Activated CD4-positive, alpha-beta memory T cell treated with anti-CD3 and anti-CD28 coated beads, Interleukin-2, amount 10 ng/mL, durations not matched to agents 7 days and 5 days (primary cell): ENCODE data around the gene MAD1L1. TPM values are rescaled to one million over a fixed set of nuclear protein-coding genes. Genes with fewer than 3 reads are reported as not detected.
"Not testable (repeated sequence)": the region's sequence is repeated elsewhere in the genome, so short reads cannot be mapped to it uniquely, and the experiment has no call there.

ENCODE experiments used
- CTCF ChIA-PET: fragments of 350-600 bp; sonication (Branson Sonifier 250); formaldehyde crosslinking; loops from one replicate; lab custom pipeline; 2021; ENCODE audit warnings: antibody characterized with exemption, inconsistent platforms; lab: Charles Lee
- POLR2A ChIA-PET: fragments of 350-600 bp; sonication (Branson Sonifier 250); formaldehyde crosslinking; loops from one replicate; lab custom pipeline; 2021; ENCODE audit warnings: antibody characterized with exemption; lab: Charles Lee
- DNase-seq: peaks from one replicate; pipeline ENCODE4 v3.0.0-alpha.2; 2020
- H3K27ac Mint-ChIP-seq: one replicate; pipeline ENCODE4 v1.8.0; 2021; ENCODE audit warnings: mild to moderate bottlenecking, mixed read lengths
- H3K27me3 Mint-ChIP-seq: one replicate; pipeline ENCODE4 v1.8.0; 2021; ENCODE audit warnings: mixed read lengths
- H3K36me3 Mint-ChIP-seq: one replicate; pipeline ENCODE4 v1.8.0; 2021; ENCODE audit warnings: low read depth, mixed read lengths
- H3K4me1 Mint-ChIP-seq: one replicate; pipeline ENCODE4 v1.8.0; 2021; ENCODE audit warnings: mixed read lengths
- H3K4me3 Mint-ChIP-seq: one replicate; pipeline ENCODE4 v1.8.0; 2021; ENCODE audit warnings: mild to moderate bottlenecking, mixed read lengths
- H3K9me3 Mint-ChIP-seq: one replicate; pipeline ENCODE4 v1.8.0; 2021; ENCODE audit warnings: mixed read lengths
- total RNA-seq, 2 experiments: library from RNA; stranded (reverse); gene quantifications; one replicate each; pipeline ENCODE4 v1.2.3, GENCODE V29; 2021

Gene MAD1L1
- total RNA-seq, 2 experiments from 2014 or later = 120 to 136 TPM

GRCh38 chr7:1973321-1974251 lies 259.2 kb downstream of the MAD1L1 start:
- POLR2A ChIA-PET = no interaction called here
- no peaks in the 10 kb centered on the region for H3K9me3 Mint-ChIP-seq
- CTCF ChIA-PET = no interaction called here
- no peak for DNase-seq
- no peaks in the 10 kb centered on the region for H3K27me3 Mint-ChIP-seq
- peaks cover 7% of the 10 kb centered on the region for H3K36me3 Mint-ChIP-seq
- no peak overlapping the region for H3K4me3 Mint-ChIP-seq
- no peak overlapping the region for H3K27ac Mint-ChIP-seq
- H3K4me1 Mint-ChIP-seq = peaks cover 2% of the 10 kb centered on the region

GRCh38 chr7:1972744-1973143 lies 260.0 kb downstream of the MAD1L1 start:
- Mint-ChIP-seq H3K27me3 (no peaks in the 10 kb centered on the region), H3K9me3 (no peaks in the 10 kb centered on the region), H3K4me3 (no peak overlapping the region), H3K36me3 (peaks cover 10% of the 10 kb centered on the region), H3K27ac (no peak overlapping the region), H3K4me1 (peaks cover 2% of the 10 kb centered on the region)
- CTCF ChIA-PET = no interaction called here
- POLR2A ChIA-PET = no interaction called here
- DNase-seq = no peak

- Mint-ChIP-seq H3K9me3 (peaks cover 2% of the 10 kb centered on the region), H3K4me3 (no peak overlapping the region), H3K27ac (no peak overlapping the region), H3K4me1 (peaks cover 4% of the 10 kb centered on the region), H3K36me3 (peaks cover 16% of the 10 kb centered on the region), H3K27me3 (no peaks in the 10 kb centered on the region)
- DNase-seq = no peak
- ChIA-PET POLR2A (interaction anchor here (1.2 kb wide), 1 partner anchor 32 kb away, joined by 3 read pairs; no protein-coding TSS in a partner anchor), CTCF (no interaction called here)
Measured at GRCh38 chr7:1971946-1972654, 260.6 kb downstream of the MAD1L1 start.

DNA sequence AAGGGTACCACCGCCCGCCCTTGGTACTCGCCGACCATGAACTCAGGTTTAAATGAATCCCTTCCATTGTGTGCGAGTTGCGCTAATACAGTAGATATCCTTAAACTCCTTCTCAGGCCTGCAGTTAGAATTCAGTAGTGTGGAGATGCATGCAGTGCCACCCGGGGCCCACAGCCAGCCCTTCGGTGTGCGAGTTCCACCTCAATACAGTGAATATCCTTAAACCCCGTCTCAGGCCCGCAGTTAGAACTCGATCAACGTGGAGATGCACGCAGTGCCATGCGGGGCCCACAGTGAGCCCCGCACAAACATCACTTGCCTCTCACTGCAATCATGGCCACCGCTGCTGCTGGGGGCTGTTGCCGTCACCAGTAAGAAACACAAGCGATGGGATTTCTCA lies 261.9 kb downstream of the MAD1L1 start:
- Mint-ChIP-seq H3K4me3 (no peak overlapping the region), H3K27me3 (no peaks in the 10 kb centered on the region), H3K4me1 (peaks cover 7% of the 10 kb centered on the region), H3K36me3 (peaks cover 20% of the 10 kb centered on the region), H3K9me3 (peaks cover 2% of the 10 kb centered on the region), H3K27ac (no peak overlapping the region)
- CTCF ChIA-PET = interaction anchor here (0.7 kb wide), 1 partner anchor 661 kb away, joined by 6 read pairs; no protein-coding TSS in a partner anchor
- no peak for DNase-seq
- POLR2A ChIA-PET = interaction anchor here (1.2 kb wide), 1 partner anchor 31 kb away, joined by 3 read pairs; no protein-coding TSS in a partner anchor

- H3K27me3 Mint-ChIP-seq, H3K9me3 Mint-ChIP-seq, H3K27ac Mint-ChIP-seq, H3K4me1 Mint-ChIP-seq, H3K4me3 Mint-ChIP-seq, POLR2A ChIA-PET, DNase-seq: not testable (repeated sequence)
- H3K36me3 Mint-ChIP-seq = peaks cover 22% of the 10 kb centered on the region
- CTCF ChIA-PET = interaction anchor here (0.7 kb wide), 1 partner anchor 662 kb away, joined by 6 read pairs; no protein-coding TSS in a partner anchor
Measured at GRCh38 chr7:1970285-1970660, 262.5 kb downstream of the MAD1L1 start.

DNA sequence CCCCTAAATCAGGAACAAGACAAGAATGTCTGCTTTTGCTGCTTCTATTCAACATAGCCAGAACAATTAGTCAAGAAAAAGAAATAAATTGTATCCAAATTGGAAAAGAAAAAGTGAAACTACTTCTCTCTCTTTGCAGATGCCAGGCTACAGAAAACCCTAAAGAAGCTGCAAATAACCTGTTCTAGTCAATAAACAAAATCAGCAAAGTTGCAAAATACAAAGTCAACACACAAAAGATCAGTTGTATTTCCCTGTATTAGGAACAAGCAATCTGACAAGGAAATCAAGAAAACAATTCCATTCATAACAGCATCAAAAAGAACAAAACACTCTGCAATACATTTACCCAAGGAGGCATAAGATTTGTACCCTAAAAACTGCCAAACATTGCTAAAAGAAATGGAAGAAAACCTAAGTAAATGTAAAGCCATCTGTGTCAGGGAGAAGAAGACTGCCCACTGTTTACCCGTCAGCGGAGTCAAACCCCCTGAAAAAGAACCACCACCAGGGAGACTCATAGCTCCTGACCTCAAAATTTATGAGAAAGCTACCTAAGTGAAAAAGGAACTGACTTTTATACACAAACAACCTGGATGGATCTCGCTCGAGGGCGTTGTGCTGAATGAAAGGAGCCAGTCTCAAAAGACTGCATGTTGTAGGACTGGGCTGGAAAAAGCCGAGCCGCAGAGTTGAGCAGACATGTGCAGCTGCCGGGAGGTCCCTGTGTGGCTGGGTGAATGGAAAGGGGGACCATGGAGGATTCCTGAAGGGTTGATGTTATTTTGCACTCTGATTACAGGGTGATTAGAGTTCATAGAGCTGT lies 263.1 kb downstream of the MAD1L1 start:
- peaks cover 4% of the 10 kb centered on the region for H3K9me3 Mint-ChIP-seq
- peaks cover 7% of the 10 kb centered on the region for H3K4me1 Mint-ChIP-seq
- POLR2A ChIA-PET = no interaction called here
- DNase-seq = no peak
- no peaks in the 10 kb centered on the region for H3K27me3 Mint-ChIP-seq
- no peak overlapping the region for H3K27ac Mint-ChIP-seq
- H3K4me3 Mint-ChIP-seq = no peak overlapping the region
- peaks cover 25% of the 10 kb centered on the region for H3K36me3 Mint-ChIP-seq
- CTCF ChIA-PET = interaction anchor here (0.7 kb wide), 1 partner anchor 663 kb away, joined by 6 read pairs; no protein-coding TSS in a partner anchor

DNA sequence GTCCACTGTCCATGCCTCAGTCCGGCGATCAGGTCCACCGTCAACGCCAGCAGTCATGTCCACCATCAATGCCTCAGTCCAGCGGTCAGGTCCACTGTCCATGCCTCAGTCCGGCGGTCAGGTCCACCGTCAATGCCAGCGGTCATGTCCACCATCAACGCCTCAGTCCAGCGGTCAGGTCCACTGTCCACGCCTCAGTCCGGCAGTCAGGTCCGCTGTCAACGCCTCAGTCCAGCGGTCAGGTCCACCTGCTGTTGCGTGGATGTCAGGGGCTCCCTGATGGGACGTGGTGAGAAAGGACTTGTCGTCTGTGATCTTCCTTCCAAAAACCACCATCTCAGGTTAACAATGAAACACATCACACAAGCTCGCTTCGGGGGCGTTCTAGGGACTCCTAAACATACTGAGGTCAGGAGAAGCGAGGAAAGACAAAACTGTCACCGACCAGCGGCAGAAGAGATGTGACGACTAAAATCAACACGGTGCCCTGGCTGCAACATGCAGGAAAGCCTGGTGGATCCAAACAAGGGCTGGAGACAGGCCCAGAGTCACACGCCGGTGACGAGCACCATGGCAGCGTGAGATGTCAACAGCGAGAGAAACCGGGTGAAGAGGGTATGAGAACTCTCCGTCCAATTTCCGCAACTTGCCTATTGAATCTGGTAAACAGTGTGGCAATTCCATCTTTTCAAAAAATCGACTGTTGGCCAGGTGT lies 264.2 kb downstream of the MAD1L1 start:
- peaks cover 9% of the 10 kb centered on the region for H3K9me3 Mint-ChIP-seq
- H3K27ac Mint-ChIP-seq = no peak overlapping the region
- ChIA-PET POLR2A (no interaction called here), CTCF (no interaction called here)
- no peak overlapping the region for H3K4me3 Mint-ChIP-seq
- H3K4me1 Mint-ChIP-seq = peaks cover 7% of the 10 kb centered on the region
- peaks cover 32% of the 10 kb centered on the region for H3K36me3 Mint-ChIP-seq
- no peak for DNase-seq
- H3K27me3 Mint-ChIP-seq = no peaks in the 10 kb centered on the region

DNA sequence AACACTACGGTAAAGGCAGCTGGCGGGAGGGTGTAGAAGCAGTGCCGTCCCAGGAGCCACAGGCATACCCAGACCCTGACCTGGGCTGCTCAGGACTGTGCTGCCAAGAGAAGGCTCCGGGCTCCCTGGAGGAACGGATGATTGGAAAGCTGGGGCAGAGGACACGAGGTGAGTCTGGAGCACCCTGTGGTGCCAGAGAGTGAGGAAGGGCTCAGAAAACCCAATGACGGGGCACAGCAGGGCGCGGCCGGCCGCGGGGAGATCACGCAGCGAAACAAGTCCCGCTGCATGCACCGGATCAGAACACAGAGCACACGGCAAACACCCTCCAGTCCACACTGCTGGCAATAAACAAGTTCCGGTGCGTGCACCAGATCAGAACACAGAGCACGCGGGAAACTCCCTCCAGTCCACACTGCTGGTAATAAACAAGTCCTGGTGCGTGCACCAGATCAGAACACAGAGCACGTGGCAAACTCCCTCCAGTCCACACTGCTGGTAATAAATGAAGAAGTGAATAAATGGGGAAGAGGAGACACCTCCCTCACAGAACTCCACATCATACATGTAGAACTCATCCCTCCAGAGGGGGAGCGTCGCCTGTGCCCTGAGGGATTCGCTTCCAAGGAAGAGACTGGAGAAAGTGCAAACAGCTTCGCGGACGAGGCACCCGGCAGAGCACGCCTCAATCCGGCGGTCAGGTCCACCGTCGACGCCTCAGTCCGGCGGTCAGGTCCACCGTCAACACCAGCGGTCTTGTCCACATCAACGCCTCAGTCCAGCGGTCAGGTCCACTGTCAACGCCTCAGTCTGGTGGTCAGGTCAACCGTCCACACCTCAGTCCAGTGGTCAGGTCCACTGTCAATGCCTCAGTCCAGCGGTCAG lies 265.0 kb downstream of the MAD1L1 start:
- peaks cover 7% of the 10 kb centered on the region for H3K4me1 Mint-ChIP-seq
- no peaks in the 10 kb centered on the region for H3K27me3 Mint-ChIP-seq
- H3K4me3 Mint-ChIP-seq = no peak overlapping the region
- H3K36me3 Mint-ChIP-seq = peaks cover 36% of the 10 kb centered on the region
- H3K9me3 Mint-ChIP-seq = peaks cover 9% of the 10 kb centered on the region
- no peak for DNase-seq
- H3K27ac Mint-ChIP-seq = peak overlapping the region; percentile 19
- ChIA-PET POLR2A (no interaction called here), CTCF (no interaction called here)

- Mint-ChIP-seq H3K36me3 (peaks cover 44% of the 10 kb centered on the region), H3K27ac (no peak overlapping the region), H3K4me3 (no peak overlapping the region), H3K27me3 (no peaks in the 10 kb centered on the region), H3K4me1 (peaks cover 15% of the 10 kb centered on the region), H3K9me3 (peaks cover 18% of the 10 kb centered on the region)
- ChIA-PET CTCF (no interaction called here), POLR2A (interaction anchor here (1.0 kb wide), 1 partner anchor 12 kb away, joined by 3 read pairs; no protein-coding TSS in a partner anchor)
- no peak for DNase-seq
Measured at GRCh38 chr7:1966631-1967200, 266.0 kb downstream of the MAD1L1 start.

GRCh38 chr7:1965579-1966294 lies 267.0 kb downstream of the MAD1L1 start:
- Mint-ChIP-seq H3K4me3 (no peak overlapping the region), H3K27ac (no peak overlapping the region), H3K36me3 (peaks cover 53% of the 10 kb centered on the region), H3K9me3 (peaks cover 27% of the 10 kb centered on the region), H3K4me1 (peaks cover 19% of the 10 kb centered on the region), H3K27me3 (no peaks in the 10 kb centered on the region)
- DNase-seq = no peak
- ChIA-PET POLR2A (interaction anchor here (1.0 kb wide), 1 partner anchor 11 kb away, joined by 3 read pairs; no protein-coding TSS in a partner anchor), CTCF (no interaction called here)
